Caco-2 (cell line): ENCODE results near the gene GMPR. TPM values are rescaled to one million over a fixed set of nuclear protein-coding genes. Genes with fewer than 3 reads are reported as not detected.

ENCODE experiments used
- BruUV-seq: library from RNA; stranded (reverse); fragments of 400-500 nt; replicated peaks from 2 replicates; lab custom pipeline; 2021; lab: Mats Ljungman, UMichigan
- CTCF ChIA-PET: fragments of 300-600 bp; sonication (Branson Sonifier 250); formaldehyde crosslinking; loops from one replicate; lab custom pipeline; 2022; ENCODE audit warnings: antibody characterized with exemption; lab: Charles Lee
- POLR2A ChIA-PET: fragments of 300-600 bp; sonication (Branson Sonifier 250); formaldehyde crosslinking; loops from one replicate; lab custom pipeline; 2022; ENCODE audit warnings: antibody characterized with exemption; lab: Charles Lee
- DNase-seq, 2 experiments: peaks; one replicate each; pipeline versions ENCODE4 v3.0.0 to v3.0.0-alpha.2; 2020 to 2022
- H3K27me3 ChIP-seq: replicated peaks from 2 replicates; pipeline ENCODE4 v1.6.0; 2011; ENCODE audit warnings: low read length; ENCODE audit not compliant: control insufficient read depth, insufficient read depth
- H3K36me3 ChIP-seq: 2 replicates; pipeline ENCODE4 v1.5.1; 2011; ENCODE audit warnings: low read length; ENCODE audit not compliant: control insufficient read depth, insufficient read depth
- H3K4me1 ChIP-seq: fragments of 250-450 bp; sonication (Bioruptor Pico); 2 replicates; pipeline ENCODE4 v1.5.1; 2020; ENCODE audit warnings: mild to moderate bottlenecking
- H3K4me3 ChIP-seq: 2 replicates; pipeline ENCODE4 v1.5.1; 2011; ENCODE audit warnings: low read depth, mild to moderate bottlenecking, control low read depth, low read length
- H3K9me3 ChIP-seq: fragments of 250-450 bp; sonication (Bioruptor Pico); 2 replicates; pipeline ENCODE4 v1.5.1; 2020; ENCODE audit warnings: mild to moderate bottlenecking, moderate library complexity
- H3K27ac Mint-ChIP-seq: one replicate; pipeline ENCODE4 v1.8.0; 2022; ENCODE audit warnings: mixed read lengths; ENCODE audit not compliant: unreplicated experiment
- H3K27me3 Mint-ChIP-seq: one replicate; pipeline ENCODE4 v1.8.0; 2022; ENCODE audit warnings: mixed read lengths; ENCODE audit not compliant: insufficient read depth, unreplicated experiment
- H3K36me3 Mint-ChIP-seq: one replicate; pipeline ENCODE4 v1.8.0; 2022; ENCODE audit warnings: mild to moderate bottlenecking, mixed read lengths; ENCODE audit not compliant: insufficient read depth, unreplicated experiment
- H3K4me1 Mint-ChIP-seq: one replicate; pipeline ENCODE4 v1.8.0; 2022; ENCODE audit warnings: low read depth, mixed read lengths; ENCODE audit not compliant: unreplicated experiment
- H3K4me3 Mint-ChIP-seq: one replicate; pipeline ENCODE4 v1.8.0; 2022; ENCODE audit warnings: mild to moderate bottlenecking, moderate library complexity, mixed read lengths; ENCODE audit not compliant: unreplicated experiment
- H3K9me3 Mint-ChIP-seq: one replicate; pipeline ENCODE4 v1.8.0; 2022; ENCODE audit warnings: mixed read lengths; ENCODE audit not compliant: unreplicated experiment
- intact Hi-C: fragments of 100-400 bp; cut with micrococcal nuclease; formaldehyde crosslinking; loops from one replicate; pipeline ENCODE4 v1.10.0; 2022; ENCODE audit not compliant: unreplicated experiment
- total RNA-seq: library from RNA; stranded (reverse); gene quantifications from 2 replicates; pipeline ENCODE4 v1.2.3, GENCODE V29; 2022
- TF ChIP-seq, protein P1 (sequence below), 2 experiments: fragments of 200-600 bp in 1 of 2; IDR thresholded peaks; 1 replicate in 1 of 2; 2 replicates in 1 of 2; pipeline versions ENCODE4 v1.5.1 to v1.8.0; 2011 to 2022; ENCODE audit warnings: antibody characterized with exemption in 1 of 2, control low read depth in 1 of 2, inconsistent platforms in 1 of 2, low read depth in 1 of 2, low read length in 1 of 2, mild to moderate bottlenecking in 1 of 2, moderate library complexity in 1 of 2; ENCODE audit not compliant: insufficient read depth in 1 of 2, severe bottlenecking in 1 of 2, unreplicated experiment in 1 of 2

The GMPR gene
- total RNA-seq, 1 experiment from 2014 or later, result 1.3 TPM

DNA sequence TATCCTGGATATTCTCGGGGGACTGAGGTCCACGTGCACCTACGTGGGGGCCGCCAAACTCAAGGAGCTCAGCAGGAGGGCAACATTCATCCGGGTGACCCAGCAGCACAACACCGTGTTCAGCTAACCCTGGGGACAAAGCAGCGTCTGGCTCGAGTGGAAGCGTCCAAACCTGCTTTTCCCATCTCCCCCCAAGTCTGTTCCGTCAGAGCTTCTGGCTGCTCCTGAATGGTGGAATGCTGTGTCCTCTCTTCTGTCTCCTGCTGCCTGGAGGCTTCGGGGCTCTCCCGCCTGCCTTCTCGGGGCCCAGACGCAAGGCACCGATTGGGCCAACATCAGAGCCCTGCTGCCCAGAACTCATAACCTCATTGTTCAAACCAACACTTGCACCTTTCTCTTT lies 56.7 kb downstream of the GMPR start:
- H3K9me3 Mint-ChIP-seq, result no peaks in the 10 kb centered on the region

DNA sequence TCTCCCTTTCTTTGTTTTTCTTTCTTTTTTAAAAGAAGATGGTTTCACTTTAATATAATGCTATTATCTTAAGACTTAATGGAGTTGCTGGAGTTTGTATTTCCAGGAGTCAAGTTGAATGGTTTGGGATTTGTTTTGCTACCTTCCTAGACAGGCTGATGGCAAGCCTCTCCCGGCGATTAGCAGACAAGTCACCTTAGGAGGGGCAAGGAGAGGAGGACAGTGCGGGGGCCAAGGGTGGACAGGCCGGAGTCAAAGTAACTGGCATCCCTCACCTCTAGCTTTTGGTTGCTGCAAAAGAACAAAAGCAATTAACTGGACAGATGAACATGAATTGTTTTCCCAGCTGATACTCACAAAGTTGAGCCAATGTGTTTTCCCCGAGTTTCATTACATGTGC lies 57.1 kb downstream of the GMPR start:
- BruUV-seq, result no TSS peak
- H3K9me3 Mint-ChIP-seq, result no peaks in the 10 kb centered on the region
- no peak overlapping the region for H3K4me3 Mint-ChIP-seq
- Histone ChIP-seq H3K27me3 (no peaks in the 10 kb centered on the region), H3K9me3 (no peaks in the 10 kb centered on the region), H3K4me1 (no peaks in the 10 kb centered on the region), H3K36me3 (no peaks in the 10 kb centered on the region), H3K4me3 (no peak overlapping the region)
- no peaks in the 10 kb centered on the region for H3K36me3 Mint-ChIP-seq
- ChIA-PET POLR2A (no interaction called here), CTCF (no interaction called here)
- TF ChIP-seq, protein P1, sequence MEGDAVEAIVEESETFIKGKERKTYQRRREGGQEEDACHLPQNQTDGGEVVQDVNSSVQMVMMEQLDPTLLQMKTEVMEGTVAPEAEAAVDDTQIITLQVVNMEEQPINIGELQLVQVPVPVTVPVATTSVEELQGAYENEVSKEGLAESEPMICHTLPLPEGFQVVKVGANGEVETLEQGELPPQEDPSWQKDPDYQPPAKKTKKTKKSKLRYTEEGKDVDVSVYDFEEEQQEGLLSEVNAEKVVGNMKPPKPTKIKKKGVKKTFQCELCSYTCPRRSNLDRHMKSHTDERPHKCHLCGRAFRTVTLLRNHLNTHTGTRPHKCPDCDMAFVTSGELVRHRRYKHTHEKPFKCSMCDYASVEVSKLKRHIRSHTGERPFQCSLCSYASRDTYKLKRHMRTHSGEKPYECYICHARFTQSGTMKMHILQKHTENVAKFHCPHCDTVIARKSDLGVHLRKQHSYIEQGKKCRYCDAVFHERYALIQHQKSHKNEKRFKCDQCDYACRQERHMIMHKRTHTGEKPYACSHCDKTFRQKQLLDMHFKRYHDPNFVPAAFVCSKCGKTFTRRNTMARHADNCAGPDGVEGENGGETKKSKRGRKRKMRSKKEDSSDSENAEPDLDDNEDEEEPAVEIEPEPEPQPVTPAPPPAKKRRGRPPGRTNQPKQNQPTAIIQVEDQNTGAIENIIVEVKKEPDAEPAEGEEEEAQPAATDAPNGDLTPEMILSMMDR (IDR thresholded peaks at IDR 0.05; ENCODE audit: insufficient read depth in 1 of 2, low read depth in 1 of 2, low read length in 1 of 2, severe bottlenecking in 1 of 2, unreplicated experiment in 1 of 2), result no peak
- DNase-seq, result no peak
- H3K27ac Mint-ChIP-seq, result no peak overlapping the region
- no peaks in the 10 kb centered on the region for H3K27me3 Mint-ChIP-seq
- intact Hi-C loops, result no loop called here
- no peaks in the 10 kb centered on the region for H3K4me1 Mint-ChIP-seq

More for the DNA sequence above, 56.7 kb downstream of the GMPR start:
- Mint-ChIP-seq H3K27me3 (no peaks in the 10 kb centered on the region), H3K36me3 (no peaks in the 10 kb centered on the region), H3K4me1 (no peaks in the 10 kb centered on the region), H3K4me3 (no peak overlapping the region), H3K27ac (no peak overlapping the region)
- intact Hi-C loops, result no loop called here
- Histone ChIP-seq H3K9me3 (no peaks in the 10 kb centered on the region), H3K4me1 (no peaks in the 10 kb centered on the region), H3K4me3 (no peak overlapping the region), H3K27me3 (no peaks in the 10 kb centered on the region), H3K36me3 (no peaks in the 10 kb centered on the region)
- DNase-seq, result no peak
- BruUV-seq, result no TSS peak
- ChIA-PET CTCF (no interaction called here), POLR2A (no interaction called here)
- TF ChIP-seq, protein P1 (IDR thresholded peaks at IDR 0.05; ENCODE audit: insufficient read depth in 1 of 2, low read depth in 1 of 2, low read length in 1 of 2, severe bottlenecking in 1 of 2, unreplicated experiment in 1 of 2), result no peak

DNA sequence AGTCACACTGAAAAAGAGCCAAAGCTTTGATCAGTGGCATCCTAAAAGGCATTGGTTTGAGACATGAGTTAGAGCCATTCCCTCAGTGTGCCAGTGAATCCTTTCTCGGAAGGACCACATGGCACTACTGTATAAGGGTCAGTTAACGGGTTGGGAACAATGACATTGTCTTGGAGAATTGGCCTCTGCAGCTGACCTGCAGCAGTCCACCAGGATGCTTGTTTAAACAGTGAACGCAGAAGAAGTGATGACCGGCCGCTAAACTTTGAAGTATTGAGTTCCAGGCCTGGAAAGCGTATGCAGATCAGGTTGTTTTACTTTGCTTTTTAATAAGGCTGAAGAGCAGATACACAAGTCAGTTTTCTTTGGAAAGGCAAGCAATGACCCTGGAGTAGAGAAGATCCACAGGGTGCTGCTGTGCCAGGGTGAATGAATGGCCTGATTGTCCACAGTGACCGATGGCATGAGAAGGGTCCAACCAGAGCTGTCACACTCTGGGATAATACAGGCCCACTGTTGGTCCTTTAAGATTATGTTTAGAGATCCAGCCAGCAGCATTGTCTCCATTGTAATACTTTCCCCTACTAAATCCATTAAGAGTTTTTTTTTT lies 57.8 kb downstream of the GMPR start:
- Mint-ChIP-seq H3K27ac (no peak overlapping the region), H3K27me3 (no peaks in the 10 kb centered on the region), H3K4me3 (no peak overlapping the region), H3K9me3 (no peaks in the 10 kb centered on the region), H3K4me1 (no peaks in the 10 kb centered on the region), H3K36me3 (no peaks in the 10 kb centered on the region)
- no peaks in the 10 kb centered on the region for H3K27me3 ChIP-seq
- DNase-seq, result no peak
- no peaks in the 10 kb centered on the region for H3K36me3 ChIP-seq
- no TSS peak for BruUV-seq
- CTCF ChIA-PET, result no interaction called here
- H3K4me3 ChIP-seq, result no peak overlapping the region
- POLR2A ChIA-PET, result no interaction called here
- H3K4me1 ChIP-seq, result no peaks in the 10 kb centered on the region
- no peaks in the 10 kb centered on the region for H3K9me3 ChIP-seq
- intact Hi-C loops, result no loop called here
- TF ChIP-seq, protein P1 (IDR thresholded peaks at IDR 0.05; ENCODE audit: insufficient read depth in 1 of 2, low read depth in 1 of 2, low read length in 1 of 2, severe bottlenecking in 1 of 2, unreplicated experiment in 1 of 2), result no peak
